H9 (cell line): ENCODE results near the gene TMEM270. TPM values are rescaled to one million over a fixed set of nuclear protein-coding genes. Genes with fewer than 3 reads are reported as not detected.

Experiments used
- DNase-seq: peaks from one replicate; pipeline ENCODE4 v3.0.0-alpha.2; 2017
- H2AFZ ChIP-seq: one replicate; pipeline ENCODE4 v1.6.1; 2013; ENCODE audit warnings: mild to moderate bottlenecking, low read length, control low read depth, moderate library complexity
- H2AK5ac ChIP-seq: 2 replicates; pipeline ENCODE4 v1.6.1; 2013; ENCODE audit warnings: low read length, control low read depth, mixed read lengths; ENCODE audit not compliant: insufficient read length
- H2BK120ac ChIP-seq: one replicate; pipeline ENCODE4 v1.6.1; 2013; ENCODE audit warnings: low read depth, mild to moderate bottlenecking, low read length, control low read depth, inconsistent platforms; ENCODE audit not compliant: poor library complexity, severe bottlenecking
- H2BK12ac ChIP-seq: 2 replicates; pipeline ENCODE4 v1.6.1; 2013; ENCODE audit warnings: low read length, control low read depth, mixed read lengths, low read depth; ENCODE audit not compliant: insufficient read length
- H2BK15ac ChIP-seq: 2 replicates; pipeline ENCODE4 v1.6.1; 2013; ENCODE audit warnings: low read depth, low read length, control low read depth
- H2BK20ac ChIP-seq: one replicate; pipeline ENCODE4 v1.6.1; 2013; ENCODE audit warnings: low read depth, mild to moderate bottlenecking, low read length, control low read depth, inconsistent platforms; ENCODE audit not compliant: poor library complexity, severe bottlenecking
- H2BK5ac ChIP-seq: 2 replicates; pipeline ENCODE4 v1.6.1; 2013; ENCODE audit warnings: low read length, control low read depth, mixed read lengths; ENCODE audit not compliant: insufficient read length
- H3K14ac ChIP-seq: 2 replicates; pipeline ENCODE4 v1.6.1; 2013; ENCODE audit warnings: low read length, control low read depth; ENCODE audit not compliant: insufficient read depth
- H3K18ac ChIP-seq: 2 replicates; pipeline ENCODE4 v1.6.1; 2013; ENCODE audit warnings: low read depth, mild to moderate bottlenecking, mixed read lengths, low read length, control low read depth; ENCODE audit not compliant: insufficient read length
- H3K23ac ChIP-seq: 2 replicates; pipeline ENCODE4 v1.6.1; 2013; ENCODE audit warnings: low read length, control low read depth, mixed read lengths, low read depth; ENCODE audit not compliant: insufficient read length
- H3K23me2 ChIP-seq: 2 replicates; pipeline ENCODE4 v1.6.1; 2013; ENCODE audit warnings: low read depth, mild to moderate bottlenecking, mixed read lengths, low read length, control low read depth; ENCODE audit not compliant: insufficient read length, poor library complexity, severe bottlenecking
- H3K27ac ChIP-seq: 2 replicates; pipeline ENCODE4 v1.5.1; 2013; ENCODE audit warnings: low read length, control low read depth, mixed read lengths, low read depth; ENCODE audit not compliant: insufficient read length
- H3K27me3 ChIP-seq: 2 replicates; pipeline ENCODE4 v1.6.1; 2013; ENCODE audit warnings: low read length, control low read depth, inconsistent platforms; ENCODE audit not compliant: insufficient read depth
- H3K4ac ChIP-seq: 2 replicates; pipeline ENCODE4 v1.6.1; 2013; ENCODE audit warnings: low read depth, mild to moderate bottlenecking, control low read depth, inconsistent platforms, low read length, moderate library complexity
- H3K4me1 ChIP-seq: 2 replicates; pipeline ENCODE4 v1.6.1; 2013; ENCODE audit warnings: low read length, control low read depth, inconsistent platforms; ENCODE audit not compliant: insufficient read depth
- H3K4me2 ChIP-seq: 2 replicates; pipeline ENCODE4 v1.6.1; 2013; ENCODE audit warnings: low read length, control low read depth, mixed read lengths; ENCODE audit not compliant: insufficient read length, insufficient read depth
- H3K56ac ChIP-seq: 2 replicates; pipeline ENCODE4 v1.6.1; 2013; ENCODE audit warnings: low read depth, mild to moderate bottlenecking, mixed read lengths, low read length, control low read depth; ENCODE audit not compliant: insufficient read length
- H3K79me1 ChIP-seq: 2 replicates; pipeline ENCODE4 v1.6.1; 2013; ENCODE audit warnings: low read depth, mild to moderate bottlenecking, moderate library complexity, low read length, control low read depth, inconsistent platforms; ENCODE audit not compliant: insufficient read depth, poor library complexity, severe bottlenecking
- H3K79me2 ChIP-seq: 2 replicates; pipeline ENCODE4 v1.6.1; 2013; ENCODE audit warnings: low read length, control low read depth, inconsistent platforms; ENCODE audit not compliant: insufficient read depth
- H3K9ac ChIP-seq: 2 replicates; pipeline ENCODE4 v1.6.1; 2013; ENCODE audit warnings: low read length, control low read depth, mixed read lengths; ENCODE audit not compliant: insufficient read length; ENCODE audit errors: extremely low read depth
- H3K9me3 ChIP-seq: one replicate; pipeline ENCODE4 v1.6.1; 2013; ENCODE audit warnings: low read depth, low read length, inconsistent platforms; ENCODE audit not compliant: control insufficient read depth
- H3T11ph ChIP-seq: one replicate; pipeline ENCODE4 v1.6.1; 2013; ENCODE audit warnings: mild to moderate bottlenecking, low read length, control low read depth, inconsistent platforms
- H4K20me1 ChIP-seq: one replicate; pipeline ENCODE4 v1.6.1; 2013; ENCODE audit not compliant: control insufficient read depth, insufficient read length, insufficient read depth
- H4K5ac ChIP-seq: 2 replicates; pipeline ENCODE4 v1.6.1; 2013; ENCODE audit warnings: low read depth, mild to moderate bottlenecking, mixed read lengths, low read length, control low read depth; ENCODE audit not compliant: insufficient read length
- H4K8ac ChIP-seq: replicated peaks from 2 replicates; pipeline ENCODE4 v1.6.1; 2013; ENCODE audit warnings: low read length, control low read depth, mixed read lengths, low read depth; ENCODE audit not compliant: insufficient read length
- H4K91ac ChIP-seq: 2 replicates; pipeline ENCODE4 v1.6.1; 2013; ENCODE audit warnings: low read depth, mild to moderate bottlenecking, moderate library complexity, mixed read lengths, low read length, control low read depth; ENCODE audit not compliant: insufficient read length
- H3K27ac Mint-ChIP-seq, 3 experiments: 2 replicates in 2 of 3; 3 replicates in 1 of 3; pipeline ENCODE4 v1.8.0; 2020 to 2021; ENCODE audit warnings: mixed read lengths in 3 of 3, mild to moderate bottlenecking in 1 of 3, moderate library complexity in 1 of 3
- H3K27me3 Mint-ChIP-seq: 2 replicates; pipeline ENCODE4 v1.8.0; 2021; ENCODE audit warnings: low read depth, mild to moderate bottlenecking, moderate library complexity, mixed read lengths
- H3K36me3 Mint-ChIP-seq, 3 experiments: 2 replicates in 2 of 3; 3 replicates in 1 of 3; pipeline ENCODE4 v1.8.0; 2020 to 2021; ENCODE audit warnings: low read depth in 3 of 3, mixed read lengths in 3 of 3; ENCODE audit not compliant: insufficient read depth in 1 of 3
- H3K4me1 Mint-ChIP-seq, 2 experiments: 2 replicates each; pipeline ENCODE4 v1.8.0; 2020; ENCODE audit warnings: mixed read lengths in 2 of 2
- H3K4me3 Mint-ChIP-seq, 2 experiments: 2 replicates in 1 of 2; 3 replicates in 1 of 2; pipeline ENCODE4 v1.8.0; 2020 to 2021; ENCODE audit warnings: mild to moderate bottlenecking in 2 of 2, mixed read lengths in 2 of 2, moderate library complexity in 1 of 2
- H3K9me3 Mint-ChIP-seq, 2 experiments: 2 replicates in 1 of 2; 3 replicates in 1 of 2; pipeline ENCODE4 v1.8.0; 2020; ENCODE audit warnings: mild to moderate bottlenecking in 2 of 2, mixed read lengths in 2 of 2, moderate library complexity in 1 of 2
- CTCF ChIP-seq: fragments of 200-600 bp; sonication (generic); conservative IDR thresholded peaks from 3 replicates; pipeline ENCODE4 v1.8.0; 2021; ENCODE audit warnings: antibody characterized with exemption, mild to moderate bottlenecking
- WGBS: extraction: QIAGEN DNeasy Blood & Tissue Kit; methylation state at CpG from one replicate; pipeline ENCODE4 v1.1.7; 2013; ENCODE audit warnings: missing lambda C conversion rate, low lambda C conversion rate, mixed read lengths; ENCODE audit not compliant: insufficient read length; ENCODE audit errors: extremely low coverage; 5-methylcytosine and 5-hydroxymethylcytosine counted together
- total RNA-seq: library from RNA; stranded (reverse); gene quantifications from 2 replicates; pipeline ENCODE4 v1.2.1, GENCODE V29; 2021

TMEM270 gene
- total RNA-seq, 1 experiment from 2014 or later, result not detected

DNA sequence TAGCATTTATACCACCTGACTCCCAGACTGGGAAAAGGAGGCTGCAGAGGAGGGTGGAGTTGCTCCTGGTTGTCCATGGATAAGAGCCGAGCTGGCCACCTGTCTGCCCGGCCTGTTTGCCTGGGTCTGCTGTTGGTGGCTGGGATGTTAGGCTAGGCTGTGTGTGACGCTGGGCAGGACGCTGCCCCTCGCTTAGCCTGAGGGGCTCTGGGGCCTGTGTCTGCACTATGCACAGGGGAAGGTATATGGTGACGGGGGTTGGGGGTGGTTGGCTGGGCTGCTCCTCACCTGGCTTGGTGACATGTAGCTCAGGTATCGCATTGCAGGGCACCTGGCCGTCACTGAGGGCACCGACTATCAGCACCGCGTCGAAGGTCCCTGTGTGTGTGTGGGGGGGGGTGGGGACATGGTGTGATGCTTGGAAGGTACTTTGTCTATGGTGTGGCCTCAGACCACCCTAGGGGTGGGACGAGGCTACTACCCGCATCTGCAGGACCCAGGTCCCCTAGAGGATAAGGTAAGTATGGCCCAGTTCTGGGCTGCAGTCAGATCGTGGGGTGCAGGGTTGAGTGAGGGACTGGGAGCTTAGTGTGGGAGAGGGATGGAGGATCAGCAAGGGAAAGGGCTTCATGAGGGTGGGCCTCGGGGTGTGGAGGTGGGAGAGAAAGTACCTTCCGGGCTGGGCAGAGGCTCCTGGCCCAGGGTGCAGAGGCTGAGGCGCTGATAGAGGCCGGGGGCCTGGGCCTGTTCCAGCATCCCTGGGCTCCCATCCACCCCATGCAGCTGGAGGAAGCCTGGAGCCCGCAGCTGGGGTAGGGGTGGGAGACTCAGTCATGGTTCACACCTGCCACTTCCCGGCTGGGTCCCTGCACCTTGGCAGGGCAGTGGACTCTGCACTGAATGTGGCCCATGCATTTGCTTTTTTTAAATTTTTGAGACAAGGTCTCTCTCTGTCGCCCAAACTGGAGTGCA, 20.9 kb upstream of the TMEM270 start:
- TF ChIP-seq CTCF, result peak; percentile 61
- Histone ChIP-seq H3K27ac (no peak overlapping the region), H3K79me1 (no peaks in the 10 kb centered on the region), H2BK12ac (no peak overlapping the region), H3K14ac (no peak overlapping the region; the same call in 1 of the 2 replicates), H3K9me3 (no peaks in the 10 kb centered on the region), H2AK5ac (no peak overlapping the region), H3K4me2 (no peak overlapping the region), H3K4ac (no peak overlapping the region), H2BK120ac (no peak overlapping the region), H2BK15ac (0 out of 2 replicates have a peak overlapping the region, but pooled peaks have one; percentile 19), H4K91ac (no peak overlapping the region), H2BK5ac (no peak overlapping the region), H3K56ac (no peak overlapping the region), H3T11ph (no peak overlapping the region), H2BK20ac (no peak overlapping the region), H3K23me2 (peaks cover 3% of the 10 kb centered on the region), H3K27me3 (no peaks in the 10 kb centered on the region), H3K79me2 (no peaks in the 10 kb centered on the region), H4K20me1 (no peaks in the 10 kb centered on the region), H4K8ac (no peak overlapping the region), H3K4me1 (no peaks in the 10 kb centered on the region), H2AFZ (no peak overlapping the region), H3K23ac (no peak overlapping the region), H3K18ac (peak overlapping the region; percentile 15), H3K9ac (no peak overlapping the region), H4K5ac (no peak overlapping the region)
- Mint-ChIP-seq H3K36me3 (peaks cover 0 to 11% (median 0%) of the 10 kb centered on the region in 3 experiments; a peak in 3 of 7 replicates), H3K27ac (peak overlapping the region in 2 of 3 experiments; percentile 30 to 70; a peak in 4 of 7 replicates), H3K4me3 (peak overlapping the region in 1 of 2 experiments; percentile 34; a peak in 1 of 5 replicates), H3K27me3 (peaks cover 3% of the 10 kb centered on the region), H3K4me1 (peaks cover 17% of the 10 kb centered on the region in 2 experiments), H3K9me3 (no peaks in the 10 kb centered on the region; a peak in 2 of 5 replicates)
- DNase-seq, result peak; percentile 53
- no CpG with 5 or more reads among the region's 22 CpGs for WGBS
